Measurements from ENCODE around the gene TAC4.

Gene TAC4, protein sequence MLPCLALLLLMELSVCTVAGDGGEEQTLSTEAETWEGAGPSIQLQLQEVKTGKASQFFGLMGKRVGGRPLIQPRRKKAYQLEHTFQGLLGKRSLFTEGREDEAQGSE

DNA sequence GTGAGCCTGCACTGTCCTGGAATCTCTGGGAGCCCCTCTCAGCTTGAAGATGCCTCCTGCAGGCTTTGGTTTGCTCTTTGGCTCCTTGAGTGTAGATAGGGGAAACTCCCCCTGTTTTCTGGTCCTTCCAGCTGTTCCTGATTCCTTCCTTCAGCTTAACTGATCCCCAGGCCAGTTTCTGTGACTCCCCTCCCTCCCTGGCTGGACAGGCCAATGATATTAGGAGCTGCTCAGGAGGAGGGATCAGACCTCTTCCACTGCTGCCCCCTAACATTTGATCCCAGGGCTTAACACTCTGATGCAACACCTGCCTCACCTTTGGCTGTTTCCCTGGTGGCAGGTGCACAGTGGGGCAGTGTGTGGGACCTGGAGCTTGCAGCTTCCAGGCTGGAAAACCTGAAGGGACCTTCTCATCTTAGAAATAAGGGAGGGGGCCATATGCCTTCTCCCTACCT, at the start of gene TAC4:
Gene TAC4 (minus strand): TSS at position 51 of the 455 bp plus-strand sequence. CDS start 52 bp downstream, outside the sequence.
- DNase-seq, result no peak

DNA sequence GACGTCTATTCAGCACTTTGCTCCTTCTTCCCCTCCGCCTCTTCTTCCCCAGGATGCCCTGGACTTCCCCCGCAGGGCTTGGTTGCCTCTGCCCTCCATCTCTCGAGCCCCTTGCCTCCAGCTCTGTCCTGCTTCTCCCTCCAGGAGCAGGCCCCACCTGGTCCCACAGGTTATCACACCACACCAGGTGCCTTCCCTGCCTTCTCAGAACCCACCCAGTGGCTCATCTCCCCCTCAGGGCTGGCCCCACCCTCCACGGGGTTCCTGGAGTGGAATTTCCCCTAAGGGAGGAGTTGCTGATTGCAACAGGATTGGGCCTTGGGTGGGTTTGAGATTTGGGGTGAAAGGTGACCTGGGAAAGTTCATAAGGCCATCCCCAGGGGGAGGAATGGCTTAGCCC, 49.0 kb upstream of the TAC4 start:
- DNase-seq, result no peak

DNA sequence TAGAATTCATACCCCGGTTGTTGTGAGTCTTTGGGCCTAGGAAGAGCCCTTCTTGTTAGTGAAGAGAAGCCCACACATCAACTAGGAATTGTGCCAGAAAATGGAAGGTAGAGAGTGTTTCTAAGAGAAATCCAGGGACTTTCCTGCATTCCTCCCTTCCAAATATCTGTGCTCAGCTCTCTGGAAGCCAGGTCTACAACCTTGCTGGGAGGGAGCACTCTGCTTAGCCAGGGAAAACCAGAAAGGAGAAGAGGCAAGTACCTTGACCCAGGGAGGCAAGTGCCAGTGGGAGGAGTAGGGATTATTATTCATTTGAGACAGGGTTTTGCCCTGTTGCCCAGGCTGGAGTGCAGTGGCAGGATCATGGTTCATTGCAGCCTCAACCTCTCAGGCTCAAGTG, 48.4 kb upstream of the TAC4 start:
- no peak for DNase-seq

DNA sequence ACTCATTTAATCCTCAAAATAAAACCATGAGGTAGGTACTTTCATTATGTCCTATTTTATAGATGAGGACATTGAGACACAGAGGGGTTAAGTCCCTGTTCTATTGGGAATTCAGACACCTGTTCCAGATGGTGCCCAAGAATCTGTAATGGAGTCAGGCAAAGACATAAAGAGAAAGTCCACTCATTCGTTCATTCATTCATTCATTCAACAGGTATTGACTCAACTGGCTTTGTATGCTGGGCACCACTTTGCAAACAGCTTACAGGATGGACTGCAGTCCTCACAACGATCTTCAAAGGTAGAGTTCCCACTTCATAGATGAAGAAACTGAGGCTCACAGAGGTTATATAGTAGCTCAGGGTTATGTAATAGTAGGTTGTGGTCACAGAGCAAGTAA, 47.9 kb upstream of the TAC4 start:
- DNase-seq, result no peak

DNA sequence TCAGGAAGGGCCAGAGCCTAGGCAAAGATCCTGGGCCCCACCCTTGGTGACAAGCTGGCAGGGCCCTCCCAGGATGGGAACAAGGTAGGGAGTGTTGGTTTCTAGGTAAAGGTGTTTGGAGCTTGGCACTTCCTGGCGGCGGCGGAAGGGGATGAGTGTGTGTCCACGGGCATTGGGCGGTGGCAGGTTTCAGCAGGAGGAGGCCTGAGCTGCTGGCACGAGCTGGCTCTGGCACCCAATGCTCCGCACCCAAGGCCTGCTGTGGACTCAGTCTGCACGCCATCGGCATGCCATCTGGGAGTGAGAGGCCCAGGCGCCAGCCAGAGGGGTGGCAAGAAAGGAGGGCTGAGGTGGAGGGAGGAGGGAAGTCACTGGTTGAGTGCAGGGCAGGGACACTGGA, 46.9 kb upstream of the TAC4 start:
- DNase-seq, result no peak

DNA sequence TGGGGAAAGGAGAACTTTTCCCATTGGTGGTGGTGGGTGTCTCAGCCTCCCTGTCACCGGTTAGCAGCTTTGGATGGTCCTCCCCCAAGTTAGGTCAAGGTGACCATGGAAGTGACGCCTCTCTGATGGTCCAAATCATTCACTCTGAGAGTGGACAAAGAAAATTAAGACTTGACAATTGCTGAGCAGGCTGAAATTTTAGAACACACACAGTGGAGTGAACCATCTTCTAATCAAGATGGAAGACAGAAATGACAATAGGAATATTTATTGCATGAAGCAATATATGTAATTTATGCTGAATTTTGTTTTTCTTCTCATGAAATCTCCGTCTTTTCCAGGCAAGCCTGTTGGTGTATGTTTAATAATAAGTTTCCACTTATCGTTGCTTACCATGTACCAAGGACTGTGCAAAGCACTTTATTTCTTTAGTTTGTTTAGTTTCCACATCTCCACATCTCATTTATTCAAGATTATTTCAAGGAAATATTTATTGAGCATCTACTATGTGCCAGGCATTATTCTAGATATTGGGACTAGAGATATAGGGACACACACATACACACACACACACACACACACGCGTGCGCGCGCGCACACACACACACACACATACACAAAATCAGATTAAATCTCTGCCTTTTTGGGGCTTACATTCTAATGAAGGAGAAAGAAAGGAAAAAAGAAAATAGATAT, 44.0 kb upstream of the TAC4 start:
- DNase-seq, result no peak

DNA sequence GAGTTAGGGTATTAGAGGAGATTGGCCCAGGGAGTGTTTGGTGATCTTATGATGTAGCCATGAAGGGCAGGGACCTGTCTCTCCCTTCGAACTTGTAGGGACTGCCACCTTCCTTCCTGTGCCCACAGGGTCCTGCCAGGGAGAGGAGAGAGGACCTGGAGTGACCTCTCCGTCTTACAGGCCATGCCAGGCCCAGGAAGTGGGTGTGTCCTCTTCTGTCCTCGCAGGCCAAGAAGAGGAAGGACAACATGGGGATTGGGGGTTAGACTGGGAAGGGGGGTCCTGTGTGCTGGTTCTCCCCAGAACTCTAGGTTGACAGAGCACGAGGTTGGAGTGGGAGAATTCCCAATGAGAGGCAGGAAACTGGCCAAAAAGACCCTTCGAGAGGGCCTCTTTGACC, 43.4 kb upstream of the TAC4 start:
- no peak for DNase-seq

DNA sequence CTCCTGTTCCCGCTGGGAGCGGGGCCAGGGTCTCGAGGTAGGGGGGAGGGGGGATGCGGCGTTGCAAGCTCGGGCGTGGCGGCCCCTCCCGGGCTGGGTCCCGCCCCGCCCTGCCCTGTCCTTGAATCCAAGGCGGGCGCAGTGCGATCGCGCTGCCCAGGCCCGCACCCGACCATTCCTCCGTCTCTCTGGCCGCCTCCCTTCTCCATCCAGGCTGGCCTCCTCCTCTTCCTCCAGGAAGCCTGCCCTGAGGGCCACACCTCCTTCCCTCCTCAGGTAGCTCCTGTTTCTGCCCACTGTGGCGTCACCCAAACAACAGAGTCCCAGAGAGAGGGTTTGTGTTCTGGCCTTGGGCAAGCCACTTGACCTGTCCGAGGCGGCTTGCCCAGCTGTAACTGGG, 43.0 kb upstream of the TAC4 start:
- no peak for DNase-seq

DNA sequence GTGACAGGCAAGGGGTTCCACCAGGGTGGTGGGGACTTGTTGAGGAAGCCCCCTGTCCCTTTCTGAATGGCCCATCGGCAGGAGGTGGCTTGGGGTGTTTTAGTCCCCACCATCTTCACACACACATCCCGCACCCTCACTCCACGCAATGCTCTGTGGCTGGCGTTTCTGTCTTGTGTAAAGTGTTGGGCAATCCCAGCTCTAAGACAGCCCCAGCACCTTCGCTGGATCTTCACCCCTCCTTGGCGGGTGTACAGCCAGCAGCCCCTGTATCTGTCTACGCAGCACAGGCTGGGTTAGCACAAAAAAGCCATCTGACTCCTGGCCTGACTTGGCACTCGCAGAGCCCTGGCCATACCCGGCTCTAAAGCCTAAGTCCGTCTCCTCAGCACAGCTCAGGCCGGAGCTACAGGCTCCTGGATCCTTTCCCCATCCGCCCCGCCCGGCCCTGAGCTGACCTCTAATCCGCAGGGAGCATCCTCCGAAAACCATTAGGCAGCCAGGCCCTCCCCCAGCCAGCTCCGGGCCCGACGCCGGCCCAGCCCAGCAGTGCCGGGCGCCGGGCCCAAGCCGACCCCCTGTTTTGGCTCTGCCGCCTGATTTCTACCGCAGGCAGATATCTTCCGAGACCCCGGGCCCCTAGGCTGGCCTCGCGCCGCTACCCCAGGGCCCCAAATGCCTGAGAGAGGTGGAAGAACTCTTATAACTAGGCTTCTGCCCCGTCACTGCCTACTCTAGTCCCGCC, 42.4 kb upstream of the TAC4 start:
- no peak for DNase-seq

DNA sequence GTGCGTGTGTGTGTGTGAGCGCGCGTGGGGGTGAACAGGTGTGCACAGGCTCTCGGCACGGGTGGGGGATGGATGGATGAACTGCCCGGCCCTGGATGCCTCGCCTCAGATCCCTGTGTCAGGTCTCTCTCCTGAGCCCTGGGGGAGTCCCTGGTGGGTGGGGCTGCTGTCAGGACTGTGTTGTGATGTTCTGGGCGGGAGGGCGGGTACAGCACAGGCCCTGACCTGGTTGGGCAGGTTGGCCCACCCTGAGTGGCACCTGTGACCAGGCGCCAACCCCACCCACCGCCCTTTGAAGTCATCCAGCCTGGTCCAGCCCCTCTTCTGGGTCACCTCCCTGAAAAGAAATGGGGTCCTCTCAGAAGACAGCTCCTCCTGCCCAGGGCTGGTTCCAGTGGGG, 41.6 kb upstream of the TAC4 start:
- DNase-seq, result no peak

DNA sequence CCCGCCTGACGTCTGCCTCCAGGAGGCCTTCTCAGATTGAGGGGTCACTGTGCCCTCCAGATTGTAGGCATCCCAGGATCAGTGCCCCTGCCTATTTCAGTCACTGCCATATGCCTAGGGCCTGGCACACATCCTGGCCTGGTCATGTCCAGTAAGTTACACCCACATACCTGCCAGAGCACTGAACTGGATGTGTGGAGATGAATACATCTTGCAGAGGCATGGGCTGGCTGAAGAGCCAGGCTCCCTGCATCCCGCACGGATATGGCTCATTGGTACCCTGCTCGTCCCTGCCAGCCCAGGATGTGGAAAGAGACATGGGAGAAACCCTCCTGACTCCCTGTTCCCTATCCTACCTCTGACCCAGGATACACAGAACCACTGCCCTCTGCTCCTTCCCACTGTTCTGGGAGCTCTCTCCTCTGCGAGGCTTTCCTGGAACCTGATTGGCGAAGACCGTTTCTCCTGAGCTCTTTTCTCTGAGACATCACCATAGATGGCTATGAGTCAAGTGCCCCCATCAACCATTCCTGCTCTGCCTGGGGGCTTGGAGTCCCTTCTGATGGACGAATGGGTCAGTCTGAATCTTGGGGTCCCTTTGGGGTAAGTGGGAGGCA, 40.0 kb upstream of the TAC4 start:
- no peak for DNase-seq

DNA sequence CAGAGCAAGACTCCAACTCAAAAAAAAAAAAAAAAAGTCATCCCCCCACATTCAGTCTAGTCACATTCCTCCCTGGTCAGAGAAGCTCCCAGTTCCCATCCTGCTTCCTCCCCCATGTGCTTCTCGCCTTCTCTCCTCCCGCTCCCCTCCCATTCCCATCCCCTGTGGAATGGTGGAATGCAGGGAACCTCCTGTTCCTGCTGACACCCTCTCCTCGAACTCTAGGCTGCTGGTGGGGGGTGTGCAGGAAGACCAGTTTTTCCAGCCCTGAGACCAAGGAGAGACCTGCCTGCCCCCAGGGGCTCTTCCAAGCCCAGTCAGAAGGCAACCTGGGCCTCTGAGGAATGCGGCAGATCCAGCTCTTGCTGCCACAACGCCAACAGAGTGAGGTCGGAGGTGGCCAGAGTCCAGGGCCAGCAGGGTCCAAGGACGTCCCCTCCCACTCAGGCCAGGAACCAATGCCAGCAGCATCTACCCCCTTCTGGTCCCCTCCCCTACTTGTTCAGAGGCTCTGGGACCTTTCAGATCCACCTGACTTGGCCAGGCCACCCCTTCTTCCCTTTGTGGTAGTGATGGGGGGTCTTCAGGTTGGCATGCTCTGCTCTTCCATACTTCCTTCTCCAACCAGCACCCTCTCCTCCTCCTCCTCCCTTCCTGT, 39.3 kb upstream of the TAC4 start:
- no peak for DNase-seq

DNA sequence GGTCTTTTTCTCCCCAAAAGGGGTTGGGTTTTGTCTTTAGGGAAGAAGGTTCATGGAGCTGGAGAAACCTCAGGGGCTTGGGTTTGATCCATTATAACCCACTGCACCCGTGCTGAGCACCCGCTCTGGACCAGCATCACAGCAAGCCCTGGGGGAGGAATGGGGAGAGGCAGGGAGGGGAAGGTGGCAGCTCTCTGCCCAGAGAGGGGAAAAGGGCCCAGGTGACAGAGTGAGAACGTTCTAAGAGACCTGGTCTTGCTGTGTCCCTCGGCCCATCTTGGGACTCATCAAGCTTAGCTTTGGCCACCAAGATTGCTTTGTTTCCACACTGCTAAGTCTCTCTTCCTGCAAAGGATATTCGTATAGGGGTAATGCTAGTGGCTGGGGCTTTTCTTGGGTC, 38.2 kb upstream of the TAC4 start:
- DNase-seq, result no peak

DNA sequence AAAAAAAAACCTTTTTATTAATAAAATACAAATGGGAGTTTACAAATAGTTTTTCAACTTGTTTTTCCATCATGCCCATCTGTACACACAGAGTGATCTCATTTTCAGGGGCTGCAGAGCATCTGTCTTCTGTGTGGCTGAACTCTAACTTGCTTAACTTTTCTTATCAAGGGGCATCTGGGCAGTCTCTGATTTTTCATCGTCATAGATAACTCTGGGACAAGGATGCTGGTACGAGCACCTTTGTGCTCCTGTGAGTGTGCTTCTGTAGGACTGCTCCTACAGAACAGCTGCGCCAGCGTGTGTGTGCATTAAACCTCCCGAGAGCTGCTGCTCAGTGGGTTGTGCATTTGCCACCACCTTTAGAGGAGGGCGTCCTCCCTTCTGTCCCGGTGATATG, 34.6 kb upstream of the TAC4 start:
- no peak for DNase-seq

DNA sequence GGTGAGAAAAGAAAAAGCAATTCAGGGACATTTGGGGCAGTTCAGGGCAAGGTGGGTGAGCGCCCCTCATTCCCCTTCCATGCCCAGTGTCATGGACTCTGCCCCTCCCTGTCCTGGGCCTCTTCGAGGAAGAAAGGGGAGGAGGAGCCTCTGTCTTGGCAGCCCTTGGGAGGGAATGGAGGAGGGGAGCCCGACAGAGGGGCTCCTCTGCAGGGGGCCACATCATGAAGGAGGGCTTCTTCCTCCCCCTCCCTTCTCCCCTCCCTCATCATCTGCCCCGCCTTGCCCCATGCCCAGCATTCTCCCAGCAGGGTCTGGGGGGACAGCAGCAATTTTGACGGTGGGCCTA, 33.2 kb upstream of the TAC4 start:
- DNase-seq, result no peak

DNA sequence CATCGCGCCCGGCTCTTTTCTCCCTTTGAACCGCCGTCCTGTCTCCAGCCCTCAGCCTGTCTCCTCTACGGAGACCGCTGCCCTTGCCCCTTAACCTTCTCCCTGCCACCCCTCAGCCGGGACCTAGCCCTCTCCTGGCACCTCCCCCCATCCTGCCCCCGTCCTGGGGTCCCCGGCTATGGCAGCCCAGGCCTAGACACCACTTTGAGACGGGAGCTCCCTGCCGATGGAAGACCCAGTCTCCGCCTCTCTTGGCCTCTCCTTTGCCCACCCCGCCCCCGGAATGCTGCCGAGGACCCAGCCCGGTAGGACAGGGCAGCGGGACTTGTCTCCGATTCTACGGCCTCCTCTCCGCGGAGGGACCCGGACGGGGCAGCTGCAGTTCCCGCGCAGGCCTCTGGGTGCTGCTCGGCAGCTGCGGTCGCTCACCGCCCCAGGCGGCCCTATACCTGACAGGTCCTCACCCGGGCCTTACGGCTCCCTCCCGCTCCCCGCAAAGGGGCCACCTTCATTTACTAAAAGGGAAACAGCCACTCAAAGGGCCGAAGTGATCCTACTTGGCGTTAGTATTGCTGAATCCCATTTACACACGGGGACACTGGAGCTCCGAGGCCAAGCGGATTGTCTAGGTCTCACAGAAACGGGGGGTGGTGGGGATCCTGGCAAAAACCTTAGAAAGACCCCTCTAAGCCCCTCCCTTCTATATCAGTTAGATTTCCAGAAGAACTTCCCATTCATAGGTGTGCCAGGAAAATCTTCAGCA, 32.6 kb upstream of the TAC4 start:
- DNase-seq, result peak; percentile 51 to 74

DNA sequence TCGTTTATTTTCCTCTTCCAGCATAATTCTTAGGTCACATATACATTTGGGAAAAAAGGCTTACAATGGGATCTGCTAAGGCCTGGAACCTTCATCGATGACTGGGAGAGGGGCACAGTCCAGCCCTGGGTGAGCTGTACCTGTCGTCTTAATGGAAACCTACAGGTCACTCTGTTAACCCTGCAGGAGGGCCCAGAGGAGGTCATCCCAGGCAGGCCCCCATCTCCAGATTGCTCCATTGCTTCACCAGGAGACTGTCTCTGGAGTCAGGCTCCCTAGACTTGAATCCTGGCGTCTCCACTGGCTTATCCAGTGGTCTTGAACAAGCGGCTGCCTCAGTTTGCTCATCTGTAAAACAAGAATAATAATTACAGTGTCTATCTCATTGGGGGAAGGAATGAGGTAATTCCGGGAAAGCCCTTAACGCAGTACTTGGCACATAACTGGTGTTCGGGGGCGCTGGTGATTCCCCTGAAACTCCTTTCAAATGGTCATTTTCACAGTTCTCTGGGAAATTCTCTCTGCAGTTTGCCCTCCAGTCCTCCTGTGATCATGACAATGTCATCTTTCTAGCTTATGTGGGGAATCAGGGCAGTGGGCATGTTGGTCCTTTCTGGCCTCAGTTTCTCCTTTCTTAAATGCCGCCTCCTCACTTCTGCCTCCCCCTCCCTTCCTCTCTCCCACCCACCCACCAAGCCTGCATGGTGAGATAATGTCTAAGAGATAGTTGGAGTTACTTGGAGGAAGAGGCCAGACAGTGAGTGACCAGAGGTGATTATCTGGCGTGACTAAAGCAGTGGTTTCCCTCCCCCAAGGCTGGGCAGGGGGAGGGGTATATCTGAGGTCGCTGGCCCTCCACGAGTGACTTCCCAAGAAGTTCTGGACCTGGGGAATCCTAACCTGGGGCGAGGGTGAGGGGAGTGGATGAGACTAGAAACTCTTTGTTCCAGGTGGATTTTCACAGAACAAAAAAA, 31.3 kb upstream of the TAC4 start:
- no peak for DNase-seq

DNA sequence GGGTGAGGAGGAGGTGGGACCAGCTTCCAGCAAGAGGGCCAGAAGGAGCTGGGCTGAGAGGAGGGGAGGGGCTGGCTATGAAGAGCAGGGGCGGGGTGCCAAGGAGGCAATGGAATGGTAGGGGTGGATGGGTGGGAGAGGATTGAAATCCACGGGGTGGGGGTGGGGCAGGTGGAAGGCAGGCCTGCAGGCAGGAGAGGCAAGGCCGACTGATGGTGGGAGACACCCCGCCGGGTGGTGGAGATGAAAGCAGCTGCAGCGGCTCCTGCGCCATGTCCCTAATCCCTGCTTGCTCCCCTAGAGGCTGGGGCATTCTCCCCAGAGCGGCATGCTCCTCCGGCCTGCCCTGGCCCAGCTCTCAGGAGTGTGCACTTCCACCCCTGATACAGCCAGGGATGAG, 27.8 kb upstream of the TAC4 start:
- no peak for DNase-seq

DNA sequence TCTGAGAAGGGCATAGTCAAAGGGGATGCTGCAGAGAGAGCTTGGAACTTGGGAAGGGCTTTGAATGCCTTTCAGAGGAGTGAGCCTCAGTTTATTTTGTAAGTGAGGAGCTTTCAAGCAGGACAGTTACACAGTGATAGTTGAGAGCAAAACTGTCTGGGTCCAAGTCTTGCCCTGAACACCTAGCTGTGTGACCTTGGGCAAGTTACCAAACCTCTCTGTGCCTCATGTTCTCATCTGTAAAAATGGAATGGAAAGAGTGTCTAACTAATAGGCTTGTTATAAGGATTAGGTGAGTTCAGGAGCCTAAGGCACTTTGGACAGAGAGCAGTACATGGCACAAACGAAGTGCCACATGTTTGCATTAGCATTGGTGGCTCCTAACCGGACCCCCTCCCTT, 27.0 kb upstream of the TAC4 start:
- DNase-seq, result no peak

DNA sequence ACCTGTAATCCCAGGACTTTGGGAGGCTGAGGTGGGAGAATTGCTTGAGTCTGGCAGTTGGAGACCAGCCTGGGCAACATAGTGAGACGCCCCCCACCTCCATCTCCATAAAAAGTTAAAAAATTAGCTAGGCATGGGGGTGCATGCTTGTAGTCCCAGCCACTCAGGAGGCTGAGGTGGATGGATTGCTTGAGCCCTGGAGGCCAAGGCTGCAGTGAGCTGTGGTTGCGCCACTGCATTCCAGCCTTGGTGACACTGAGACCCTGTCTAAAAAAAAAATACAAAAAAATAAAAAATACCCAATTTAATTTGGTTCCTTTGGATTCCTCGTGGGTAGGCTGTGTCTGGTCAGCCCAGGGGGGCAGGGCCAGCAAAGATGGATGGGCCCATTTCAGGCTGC, 26.1 kb upstream of the TAC4 start:
- no peak for DNase-seq

DNA sequence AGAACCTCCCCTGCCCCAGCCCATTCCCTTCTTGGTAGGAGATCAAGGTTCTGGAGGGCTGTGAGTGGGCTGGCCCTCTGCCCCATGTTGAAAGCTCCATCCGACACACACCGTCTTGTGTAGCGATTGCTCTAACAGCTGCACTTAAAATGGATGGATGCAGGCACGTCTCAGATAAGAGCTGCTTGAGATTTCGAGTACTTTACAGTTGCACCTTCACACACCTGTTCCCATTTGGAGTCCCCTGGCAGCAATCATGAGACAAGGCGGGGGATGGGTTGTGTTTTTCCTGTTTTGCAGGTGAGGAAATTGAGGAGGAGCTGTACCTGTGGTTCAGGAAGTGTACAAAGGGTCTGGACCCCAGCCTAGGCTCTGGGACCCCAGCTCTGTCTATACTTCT, 25.6 kb upstream of the TAC4 start:
- DNase-seq, result no peak

All from CD4-positive, alpha-beta T cell treated with Interferon alpha-2 for 1 hour (primary cell).